ENCODE measurements around the gene C14orf93. TPM values are rescaled to one million over a fixed set of nuclear protein-coding genes. Genes with fewer than 3 reads are reported as not detected.

Gene C14orf93
- total RNA-seq, 1 donor from 2014 or later: 9.1 TPM

GRCh38 chr14:23040100-23040499 lies 30.2 kb upstream of the C14orf93 start:
- Mint-ChIP-seq H3K27me3 (ENCODE audit: low read depth) (peaks cover 2% of the 10 kb centered on the region), H3K9me3 (no peaks in the 10 kb centered on the region), H3K27ac (no peak overlapping the region), H3K4me1 (ENCODE audit: low read depth) (peaks cover 7% of the 10 kb centered on the region), H3K4me3 (ENCODE audit: low read depth) (no peak overlapping the region), H3K36me3 (ENCODE audit: low read depth) (no peaks in the 10 kb centered on the region)
- no peak for DNase-seq (ENCODE audit: low spot score)
- intact Hi-C loops (cut with micrococcal nuclease): no loop called here

DNA sequence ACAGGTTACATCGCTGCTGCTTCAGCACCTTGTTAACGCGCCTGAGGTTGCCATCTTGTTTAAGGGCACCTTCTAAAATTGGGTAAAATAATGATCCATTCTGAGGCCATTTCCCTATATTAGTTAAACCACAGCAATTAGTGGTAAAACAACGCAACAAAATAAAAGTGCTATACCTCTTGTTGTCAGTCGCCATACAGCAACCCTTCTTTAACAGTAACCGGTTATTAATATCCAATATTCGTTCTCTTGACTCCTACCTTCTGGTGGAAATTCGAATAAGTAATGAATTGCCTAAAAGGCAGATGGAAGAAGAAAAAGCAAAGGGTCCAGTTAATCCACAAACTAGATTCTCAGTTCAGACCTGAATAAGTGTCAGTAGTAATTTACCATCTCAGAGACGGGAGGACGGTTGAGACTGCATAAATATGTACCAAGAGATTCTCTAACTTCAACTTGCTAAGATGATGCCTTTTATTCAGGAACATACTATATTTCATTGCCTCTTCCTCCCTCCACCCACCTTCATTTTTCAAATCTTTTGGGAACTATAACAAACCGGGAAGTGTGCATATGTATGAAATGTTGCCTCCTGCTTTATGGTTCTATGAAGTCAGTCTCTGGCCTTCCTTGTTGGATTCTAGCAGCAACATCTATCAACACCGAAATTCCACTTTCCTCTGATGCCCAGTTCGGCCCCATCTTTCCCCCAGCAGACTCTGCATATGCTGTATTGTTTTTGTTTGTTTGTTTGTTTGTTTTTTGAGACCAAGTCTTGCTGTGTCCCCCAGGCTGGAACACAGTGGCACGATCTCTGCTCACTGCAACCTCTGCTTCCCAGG lies 25.6 kb upstream of the C14orf93 start:
- intact Hi-C loops (cut with micrococcal nuclease): loop anchor here (1.0 to 2.0 kb wide), 3 partner anchors 21 to 59 kb away; partner anchors contain the start of genes ACIN1, C14orf119 and CDH24
- peak overlapping the region; percentile 88 for H3K27ac Mint-ChIP-seq

DNA sequence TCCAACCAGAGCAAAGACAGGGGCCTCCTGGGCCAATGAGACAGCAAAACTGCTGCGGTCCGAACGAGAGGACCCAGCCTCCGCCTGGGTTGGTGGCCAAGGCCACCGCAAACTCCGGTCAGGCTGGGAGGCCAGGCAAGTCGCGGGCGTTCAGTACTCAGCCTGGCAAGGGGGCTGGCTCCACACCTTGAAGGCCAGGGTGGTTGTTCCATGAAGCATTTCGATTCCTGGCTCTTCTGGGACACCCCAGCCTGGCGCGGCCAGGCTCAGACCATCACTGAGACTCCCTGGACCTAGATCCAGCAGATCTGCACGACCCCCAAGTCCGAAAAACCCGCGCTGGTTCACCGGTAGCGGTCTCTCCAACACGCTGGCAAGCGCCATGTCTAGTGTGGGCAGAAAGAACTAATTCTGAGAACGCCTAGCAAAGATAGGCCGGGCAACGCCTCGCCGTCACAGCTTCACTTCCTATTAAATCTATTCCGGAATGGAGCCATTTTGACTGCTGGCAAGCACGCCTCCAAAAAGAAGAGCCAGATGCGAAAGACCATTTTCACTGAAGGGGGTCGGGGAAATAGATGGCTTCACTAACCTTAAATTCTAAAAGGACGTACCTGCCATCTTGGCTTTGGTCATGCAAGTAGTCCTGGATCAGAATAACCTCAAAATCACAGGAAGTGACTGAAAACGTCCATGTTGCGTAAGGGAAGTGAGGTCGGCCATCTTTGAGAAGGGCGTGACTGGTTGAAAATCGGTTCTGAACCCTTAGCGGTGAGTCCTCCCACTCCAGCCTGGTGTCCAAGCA lies 24.8 kb upstream of the C14orf93 start, which contains the start of gene PSMB5:
TSS of gene PSMB5 (minus strand) at position 403 of the 805 bp plus-strand sequence. CDS start at position 384, 19 bp downstream.
- Mint-ChIP-seq H3K27ac (peak within 1 kb of the TSS; percentile 88), H3K27me3 (ENCODE audit: low read depth) (peaks cover 2% of the 10 kb centered on the region), H3K4me3 (ENCODE audit: low read depth) (peak within 1 kb of the TSS; percentile 92), H3K36me3 (ENCODE audit: low read depth) (peaks cover 37% of the 10 kb centered on the region), H3K9me3 (no peaks in the 10 kb centered on the region), H3K4me1 (ENCODE audit: low read depth) (peaks cover 22% of the 10 kb centered on the region)
- peak; percentile 86 for DNase-seq (ENCODE audit: low spot score)
- intact Hi-C loops (cut with micrococcal nuclease): loop anchor here (1.0 to 2.0 kb wide), 3 partner anchors 22 to 60 kb away; partner anchors contain the start of genes ACIN1, C14orf119 and CDH24

More for the DNA sequence above, 25.6 kb upstream of the C14orf93 start:
- no peak for DNase-seq (ENCODE audit: low spot score)
- Mint-ChIP-seq H3K36me3 (ENCODE audit: low read depth) (peaks cover 35% of the 10 kb centered on the region), H3K4me1 (ENCODE audit: low read depth) (peaks cover 22% of the 10 kb centered on the region), H3K9me3 (no peaks in the 10 kb centered on the region), H3K27me3 (ENCODE audit: low read depth) (peaks cover 2% of the 10 kb centered on the region), H3K4me3 (ENCODE audit: low read depth) (peak overlapping the region; percentile 92)

DNA sequence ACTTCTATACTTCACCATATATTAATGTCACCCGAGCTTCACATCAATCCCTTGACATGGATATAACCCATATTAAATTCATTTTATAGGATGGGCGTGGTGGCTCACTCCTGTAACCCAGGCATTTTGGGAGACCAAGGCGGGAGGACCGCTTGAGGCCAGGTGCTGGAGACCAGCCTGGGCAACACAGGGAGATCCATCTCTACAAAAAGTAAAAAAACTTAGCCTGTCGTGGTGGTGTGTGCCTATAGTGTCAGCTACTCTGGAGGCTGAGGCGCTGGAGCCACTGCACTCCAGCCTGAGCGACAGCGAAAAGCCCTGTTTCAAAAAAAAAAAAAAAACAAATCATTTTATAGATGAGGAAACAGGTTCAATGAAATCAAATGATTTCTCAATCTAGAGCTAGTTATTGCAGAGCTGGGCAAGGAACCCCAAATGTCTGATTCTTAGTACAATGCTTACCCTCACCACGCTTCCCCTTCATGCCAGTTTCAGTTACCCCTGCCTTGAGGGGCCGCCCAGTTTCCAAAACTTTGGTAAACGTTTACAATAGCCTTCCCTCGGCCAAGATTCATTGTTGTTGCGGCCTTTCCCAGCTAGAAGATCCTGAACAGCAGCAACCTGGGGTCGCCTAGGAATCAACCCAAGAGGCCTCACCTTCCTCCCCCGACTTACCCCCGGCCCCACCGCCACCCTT lies 24.0 kb upstream of the C14orf93 start:
- H3K9me3 Mint-ChIP-seq: no peaks in the 10 kb centered on the region
- H3K4me3 Mint-ChIP-seq (ENCODE audit: low read depth): peak overlapping the region; percentile 92
- peak overlapping the region; percentile 88 for H3K27ac Mint-ChIP-seq
- DNase-seq (ENCODE audit: low spot score): no peak
- H3K36me3 Mint-ChIP-seq (ENCODE audit: low read depth): peaks cover 43% of the 10 kb centered on the region
- H3K4me1 Mint-ChIP-seq (ENCODE audit: low read depth): peaks cover 27% of the 10 kb centered on the region
- peaks cover 1% of the 10 kb centered on the region for H3K27me3 Mint-ChIP-seq (ENCODE audit: low read depth)
- intact Hi-C loops (cut with micrococcal nuclease): loop anchor here (2.0 kb wide), 2 partner anchors 23 to 61 kb away; partner anchors contain the start of genes ACIN1, C14orf119 and CDH24

DNA sequence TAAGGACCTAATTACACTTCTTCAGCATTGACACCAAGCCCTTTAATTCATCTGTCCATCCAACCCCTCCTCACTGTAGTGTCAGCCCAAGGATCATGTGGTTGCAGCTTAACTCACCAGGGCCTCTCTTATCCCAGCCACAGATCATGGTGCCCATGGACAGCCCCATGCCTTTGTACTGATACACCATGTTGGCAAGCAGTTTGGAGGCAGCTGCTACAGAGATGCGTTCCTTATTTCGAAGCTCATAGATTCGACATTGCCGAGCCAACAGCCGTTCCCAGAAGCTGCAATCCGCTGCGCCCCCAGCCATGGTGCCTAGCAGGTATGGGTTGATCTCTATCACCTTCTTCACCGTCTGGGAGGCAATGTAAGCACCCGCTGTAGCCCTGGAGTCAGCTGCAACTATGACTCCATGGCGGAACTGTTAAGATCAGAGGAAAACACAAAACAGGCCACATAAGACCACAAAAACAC lies 23.3 kb upstream of the C14orf93 start:
- no peaks in the 10 kb centered on the region for H3K9me3 Mint-ChIP-seq
- no peak for DNase-seq (ENCODE audit: low spot score)
- H3K4me3 Mint-ChIP-seq (ENCODE audit: low read depth): peak overlapping the region; percentile 92
- no peaks in the 10 kb centered on the region for H3K27me3 Mint-ChIP-seq (ENCODE audit: low read depth)
- peaks cover 32% of the 10 kb centered on the region for H3K4me1 Mint-ChIP-seq (ENCODE audit: low read depth)
- H3K36me3 Mint-ChIP-seq (ENCODE audit: low read depth): peaks cover 48% of the 10 kb centered on the region
- intact Hi-C loops (cut with micrococcal nuclease): no loop called here
- peak overlapping the region; percentile 88 for H3K27ac Mint-ChIP-seq

DNA sequence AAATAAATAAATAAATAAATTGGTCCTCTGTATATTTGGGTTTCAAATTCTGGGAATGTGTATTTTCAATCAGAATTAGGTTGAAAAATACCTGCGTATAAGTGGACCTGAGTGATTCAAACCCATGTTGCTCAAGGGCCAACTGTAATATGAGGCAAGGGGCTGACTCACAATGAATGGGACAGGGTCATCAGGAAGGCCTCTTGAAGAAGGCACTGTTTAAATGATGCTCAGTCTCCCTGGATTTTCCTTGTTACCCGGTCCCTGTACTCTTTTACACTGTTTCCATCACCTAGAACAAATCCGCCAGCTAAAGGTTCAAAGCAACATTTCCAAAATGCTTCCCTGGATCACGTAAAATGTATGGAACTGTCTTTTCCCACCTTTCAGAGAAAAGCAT lies 21.0 kb upstream of the C14orf93 start:
- DNase-seq (ENCODE audit: low spot score): no peak
- H3K36me3 Mint-ChIP-seq (ENCODE audit: low read depth): peaks cover 61% of the 10 kb centered on the region
- no peak overlapping the region for H3K4me3 Mint-ChIP-seq (ENCODE audit: low read depth)
- H3K4me1 Mint-ChIP-seq (ENCODE audit: low read depth): peaks cover 37% of the 10 kb centered on the region
- intact Hi-C loops (cut with micrococcal nuclease): no loop called here
- no peaks in the 10 kb centered on the region for H3K27me3 Mint-ChIP-seq (ENCODE audit: low read depth)
- H3K27ac Mint-ChIP-seq: no peak overlapping the region
- H3K9me3 Mint-ChIP-seq: no peaks in the 10 kb centered on the region

- no peak for DNase-seq (ENCODE audit: low spot score)
- Mint-ChIP-seq H3K27me3 (ENCODE audit: low read depth) (no peaks in the 10 kb centered on the region), H3K4me1 (ENCODE audit: low read depth) (peaks cover 46% of the 10 kb centered on the region), H3K36me3 (ENCODE audit: low read depth) (peaks cover 74% of the 10 kb centered on the region), H3K9me3 (no peaks in the 10 kb centered on the region), H3K27ac (peak overlapping the region; percentile 53), H3K4me3 (ENCODE audit: low read depth) (peak overlapping the region; percentile 1)
- intact Hi-C loops (cut with micrococcal nuclease): loop anchor here (1.0 kb wide), 1 partner anchor 21 kb away; no protein-coding TSS in a partner anchor
Observed at GRCh38 chr14:23028799-23029198, 18.9 kb upstream of the C14orf93 start.

DNA sequence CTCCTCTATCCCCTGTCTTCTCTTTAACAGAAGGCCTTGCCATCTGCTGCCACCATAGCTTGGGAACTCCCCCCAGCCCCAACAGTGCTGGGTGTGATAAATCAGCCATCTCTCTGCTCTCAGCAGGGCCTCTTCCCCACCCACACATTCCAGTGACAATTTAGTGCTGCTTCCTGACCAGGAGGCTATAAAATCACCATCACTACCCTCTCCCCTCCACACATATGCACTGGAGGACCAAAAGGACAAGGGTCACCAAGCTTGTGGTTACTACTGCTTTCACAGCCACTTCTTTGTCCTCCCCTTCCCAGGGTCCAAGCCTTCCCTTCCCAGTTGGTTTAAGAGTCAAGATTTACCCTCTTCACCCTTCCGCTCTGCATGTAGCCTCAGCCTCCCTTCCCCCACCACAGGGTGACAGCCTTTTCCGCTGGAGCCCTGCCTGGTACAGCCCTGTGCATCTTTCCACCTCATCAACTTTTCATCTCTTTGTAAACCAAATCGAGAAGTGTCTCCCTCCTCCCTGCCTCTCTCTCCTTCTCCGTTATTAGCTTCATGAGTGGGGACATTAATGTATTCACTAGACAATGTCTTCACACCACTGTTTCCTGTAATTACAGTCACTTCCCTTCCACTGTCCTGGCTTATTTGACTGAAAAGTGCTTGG lies 15.3 kb upstream of the C14orf93 start:
- intact Hi-C loops (cut with micrococcal nuclease): no loop called here
- peaks cover 60% of the 10 kb centered on the region for H3K36me3 Mint-ChIP-seq (ENCODE audit: low read depth)
- no peaks in the 10 kb centered on the region for H3K9me3 Mint-ChIP-seq
- peak overlapping the region; percentile 70 for H3K27ac Mint-ChIP-seq
- peak overlapping the region; percentile 6 for H3K4me3 Mint-ChIP-seq (ENCODE audit: low read depth)
- no peak for DNase-seq (ENCODE audit: low spot score)
- H3K27me3 Mint-ChIP-seq (ENCODE audit: low read depth): no peaks in the 10 kb centered on the region
- H3K4me1 Mint-ChIP-seq (ENCODE audit: low read depth): peaks cover 47% of the 10 kb centered on the region

- H3K4me3 Mint-ChIP-seq (ENCODE audit: low read depth): peak overlapping the region; percentile 30
- no peaks in the 10 kb centered on the region for H3K27me3 Mint-ChIP-seq (ENCODE audit: low read depth)
- H3K9me3 Mint-ChIP-seq: no peaks in the 10 kb centered on the region
- H3K36me3 Mint-ChIP-seq (ENCODE audit: low read depth): peaks cover 60% of the 10 kb centered on the region
- peaks cover 47% of the 10 kb centered on the region for H3K4me1 Mint-ChIP-seq (ENCODE audit: low read depth)
- intact Hi-C loops (cut with micrococcal nuclease): no loop called here
- no peak for DNase-seq (ENCODE audit: low spot score)
- H3K27ac Mint-ChIP-seq: peak overlapping the region; percentile 70
Observed at GRCh38 chr14:23024612-23025075, 14.7 kb upstream of the C14orf93 start.

DNA sequence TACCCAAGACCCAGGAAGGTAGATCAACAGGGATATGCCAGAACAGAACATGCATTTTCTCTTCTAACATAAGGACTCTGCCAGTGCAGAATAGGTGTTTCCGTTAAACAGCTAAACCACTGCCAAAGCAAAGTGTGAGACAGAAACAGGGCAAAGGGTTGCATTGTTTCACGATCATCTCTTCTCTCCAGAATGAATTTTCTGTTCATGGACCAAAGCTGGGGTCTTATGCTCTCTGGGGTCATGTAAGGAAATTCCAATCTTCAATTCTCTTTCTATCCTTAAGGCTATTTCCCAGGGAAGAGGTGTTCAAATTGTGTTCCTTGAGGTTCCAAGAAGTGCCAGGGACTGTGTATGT lies 13.8 kb upstream of the C14orf93 start:
- Mint-ChIP-seq H3K36me3 (ENCODE audit: low read depth) (peaks cover 52% of the 10 kb centered on the region), H3K27ac (peak overlapping the region; percentile 30), H3K27me3 (ENCODE audit: low read depth) (no peaks in the 10 kb centered on the region), H3K9me3 (no peaks in the 10 kb centered on the region), H3K4me3 (ENCODE audit: low read depth) (no peak overlapping the region), H3K4me1 (ENCODE audit: low read depth) (peaks cover 40% of the 10 kb centered on the region)
- intact Hi-C loops (cut with micrococcal nuclease): no loop called here
- no peak for DNase-seq (ENCODE audit: low spot score)

DNA sequence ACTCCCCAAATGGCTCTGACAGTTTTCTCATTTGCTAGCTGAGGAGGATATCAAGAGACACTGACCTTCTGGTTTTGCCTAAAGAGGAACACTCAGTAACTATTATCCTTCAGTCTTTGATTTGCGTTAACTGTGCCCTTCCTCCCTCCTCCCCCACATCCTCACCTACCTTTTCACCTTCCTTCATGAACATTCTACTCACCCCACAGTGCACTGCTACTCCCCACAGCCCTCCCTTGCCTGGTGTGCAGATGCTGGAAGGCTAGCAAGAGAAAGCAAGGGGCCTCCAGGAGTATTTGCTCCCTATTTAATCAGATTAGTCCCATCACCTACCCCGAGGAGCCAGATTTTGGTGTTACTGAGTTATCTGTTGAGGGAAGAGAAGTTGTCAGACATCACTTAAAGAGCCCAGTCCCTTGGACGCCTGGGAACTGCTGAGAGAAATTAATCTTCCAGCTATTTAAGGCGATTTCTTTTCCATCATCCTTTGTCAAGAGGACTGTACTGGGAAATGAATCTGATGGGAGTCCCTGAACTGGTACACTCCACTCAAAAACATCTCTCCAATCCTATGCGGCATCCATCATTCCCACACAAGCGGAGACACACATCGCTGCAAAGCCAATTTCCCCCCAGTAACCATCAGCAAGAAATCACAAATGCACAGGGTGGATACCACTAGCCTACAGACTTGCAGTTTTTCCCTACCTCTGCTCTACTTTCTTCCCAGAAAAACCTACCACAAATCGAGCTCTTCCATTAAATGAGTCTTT lies 13.3 kb upstream of the C14orf93 start:
- Mint-ChIP-seq H3K4me1 (ENCODE audit: low read depth) (peaks cover 37% of the 10 kb centered on the region), H3K4me3 (ENCODE audit: low read depth) (no peak overlapping the region), H3K27ac (peak overlapping the region; percentile 1), H3K9me3 (no peaks in the 10 kb centered on the region), H3K36me3 (ENCODE audit: low read depth) (peaks cover 49% of the 10 kb centered on the region), H3K27me3 (ENCODE audit: low read depth) (no peaks in the 10 kb centered on the region)
- intact Hi-C loops (cut with micrococcal nuclease): no loop called here
- DNase-seq (ENCODE audit: low spot score): no peak

All from activated T-helper 2 cell treated with anti-CD3 and anti-CD28 coated beads, Interferon-gamma antibody, Interleukin-2, Interleukin-4, amounts not matched to agents 10 μg/mL and 5 μg/mL and 100 μg/mL, durations not matched to agents 14 hours and 24 hours and 36 hours (primary cell).